Fibroblast of the aortic adventitia (primary cell): ENCODE results near the gene TGDS. TPM values are rescaled to one million over a fixed set of nuclear protein-coding genes. Genes with fewer than 3 reads are reported as not detected.

ENCODE experiments used
- DNase-seq: peaks from one replicate; pipeline ENCODE4 v3.0.0-alpha.2; 2010; ENCODE audit warnings: low read depth
- H3K4me3 ChIP-seq: 2 replicates; pipeline ENCODE4 v1.5.1; 2011; ENCODE audit warnings: low read depth, mild to moderate bottlenecking, control low read depth, low read length, moderate library complexity
- CTCF ChIP-seq: IDR thresholded peaks from 2 replicates; pipeline ENCODE4 v1.5.1; 2011; ENCODE audit warnings: mild to moderate bottlenecking, low read length, control low read depth, inconsistent platforms; ENCODE audit not compliant: insufficient read depth
- total RNA-seq: library from RNA; depleted of rRNA; stranded (reverse); fragments of >200 nt; gene quantifications from 2 replicates; pipeline ENCODE4 v1.2.3, GENCODE V29; 2012; ENCODE audit warnings: low replicate concordance

The TGDS gene
- total RNA-seq, 1 donor, result 14.9 TPM

GRCh38 chr13:94567581-94567980 lies 28.4 kb downstream of the TGDS start:
- DNase-seq, result no peak
- no peak for TF ChIP-seq CTCF
- H3K4me3 ChIP-seq, result no peak overlapping the region

DNA sequence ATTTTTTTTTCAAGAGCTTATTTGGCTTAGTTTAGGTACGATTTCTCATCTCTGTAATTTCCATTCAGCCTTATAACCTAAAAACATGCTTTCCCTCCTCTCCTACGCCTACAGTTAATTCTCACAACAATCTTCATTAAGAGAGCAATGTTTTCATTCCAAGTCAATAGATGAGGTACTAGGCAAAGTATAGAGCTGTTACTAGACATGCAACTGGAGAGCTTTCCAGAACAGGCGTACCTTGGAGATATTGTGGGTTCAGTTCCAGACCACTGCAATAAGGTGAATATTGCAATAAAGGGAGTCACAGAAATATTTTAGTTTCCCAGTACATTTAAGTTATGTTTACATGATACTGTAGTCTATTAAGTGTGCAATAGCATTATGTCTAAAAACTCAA lies 34.8 kb downstream of the TGDS start:
- no peak for DNase-seq
- TF ChIP-seq CTCF, result no peak
- H3K4me3 ChIP-seq, result no peak overlapping the region

DNA sequence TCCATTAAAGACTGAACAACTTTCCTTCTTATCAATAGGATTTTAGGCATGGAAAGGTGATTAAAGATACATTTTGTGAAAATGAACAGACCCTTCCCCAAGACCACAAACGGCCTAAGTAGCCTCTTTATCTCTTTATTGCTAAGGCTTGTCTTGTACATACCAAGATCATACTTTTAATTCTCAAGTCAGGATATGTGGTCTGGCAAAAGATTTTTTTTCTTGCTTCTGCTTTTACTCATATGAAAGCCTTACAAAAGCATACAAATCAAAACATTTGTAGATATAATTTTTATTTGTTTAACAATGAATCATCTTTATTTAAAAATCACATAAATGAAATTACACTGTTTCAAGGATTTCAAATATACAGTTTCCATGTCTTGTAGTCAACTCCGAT lies 35.8 kb downstream of the TGDS start:
- no peak overlapping the region for H3K4me3 ChIP-seq
- no peak for DNase-seq
- no peak for TF ChIP-seq CTCF

- DNase-seq, result no peak
- TF ChIP-seq CTCF, result no peak
- H3K4me3 ChIP-seq, result no peak overlapping the region
Observed at GRCh38 chr13:94559222-94559795, 36.6 kb downstream of the TGDS start.

- no peak for DNase-seq
- no peak for TF ChIP-seq CTCF
- H3K4me3 ChIP-seq, result no peak overlapping the region
Observed at GRCh38 chr13:94558716-94559115, 37.2 kb downstream of the TGDS start.

DNA sequence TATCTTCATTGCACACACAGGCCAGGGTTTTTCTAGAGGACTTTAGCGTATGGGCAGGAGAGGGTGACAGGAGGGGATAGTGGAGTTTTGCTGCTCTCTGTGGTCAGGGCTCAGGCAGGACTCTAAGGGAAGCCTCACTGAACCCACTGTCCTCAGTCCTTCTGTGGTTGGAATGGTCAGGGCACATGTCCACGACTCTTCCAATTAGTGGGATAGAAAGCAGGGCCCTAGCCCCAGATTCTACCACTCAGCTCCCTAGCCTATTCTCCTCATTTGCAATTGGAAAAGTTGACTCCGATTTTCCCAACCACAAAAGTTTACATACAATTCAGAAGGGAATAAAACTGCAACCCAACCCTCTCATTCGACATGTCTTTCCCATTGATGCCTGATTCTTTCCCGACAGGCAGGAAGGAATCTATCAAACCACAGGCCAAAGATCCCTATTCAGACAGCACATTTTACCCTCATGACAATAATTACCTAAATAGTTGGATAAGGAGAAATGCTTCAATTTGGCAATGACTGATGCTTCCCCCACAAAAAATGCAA lies 38.2 kb downstream of the TGDS start:
- no peak overlapping the region for H3K4me3 ChIP-seq
- DNase-seq, result no peak
- TF ChIP-seq CTCF, result no peak

GRCh38 chr13:94556621-94557020 lies 39.3 kb downstream of the TGDS start:
- DNase-seq, result no peak
- no peak for TF ChIP-seq CTCF
- no peak overlapping the region for H3K4me3 ChIP-seq
